Measurements from ENCODE around the gene SMARCB1. TPM values are rescaled to one million over a fixed set of nuclear protein-coding genes. Genes with fewer than 3 reads are reported as not detected.

Gene SMARCB1
- total RNA-seq, 1 donor from 2014 or later = 222 TPM

GRCh38 chr22:23782252-23782651, 4.5 kb upstream of the SMARCB1 start:
- no peaks in the 10 kb centered on the region for H3K27me3 Mint-ChIP-seq (ENCODE audit: low read depth)
- no peak for TF ChIP-seq CTCF (conservative IDR thresholded peaks at IDR 0.05)
- H3K4me1 Mint-ChIP-seq = peaks cover 17% of the 10 kb centered on the region

GRCh38 chr22:23782703-23783102, 4.1 kb upstream of the SMARCB1 start:
- no peaks in the 10 kb centered on the region for H3K9me3 Mint-ChIP-seq
- H3K4me1 Mint-ChIP-seq = peaks cover 20% of the 10 kb centered on the region
- H3K27ac Mint-ChIP-seq (ENCODE audit: unreplicated experiment) = no peak overlapping the region
- H3K36me3 Mint-ChIP-seq (ENCODE audit: low read depth) = no peaks in the 10 kb centered on the region
- no peaks in the 10 kb centered on the region for H3K27me3 Mint-ChIP-seq (ENCODE audit: low read depth)
- no peak for DNase-seq (ENCODE audit: low read depth, low spot score)
- no peak overlapping the region for H3K4me3 Mint-ChIP-seq
- no peak for TF ChIP-seq CTCF (conservative IDR thresholded peaks at IDR 0.05)

More at GRCh38 chr22:23782252-23782651, 4.5 kb upstream of the SMARCB1 start:
- H3K27ac Mint-ChIP-seq (ENCODE audit: unreplicated experiment) = no peak overlapping the region
- no peak for DNase-seq (ENCODE audit: low read depth, low spot score)
- no peaks in the 10 kb centered on the region for H3K36me3 Mint-ChIP-seq (ENCODE audit: low read depth)
- H3K9me3 Mint-ChIP-seq = no peaks in the 10 kb centered on the region
- no peak overlapping the region for H3K4me3 Mint-ChIP-seq

GRCh38 chr22:23783265-23784150, 3.3 kb upstream of the SMARCB1 start:
- Mint-ChIP-seq H3K36me3 (ENCODE audit: low read depth) (no peaks in the 10 kb centered on the region), H3K9me3 (no peaks in the 10 kb centered on the region), H3K4me1 (peaks cover 28% of the 10 kb centered on the region), H3K27me3 (ENCODE audit: low read depth) (no peaks in the 10 kb centered on the region), H3K4me3 (peak overlapping the region; percentile 38), H3K27ac (ENCODE audit: unreplicated experiment) (no peak overlapping the region)
- DNase-seq (ENCODE audit: low read depth, low spot score) = no peak
- TF ChIP-seq CTCF (conservative IDR thresholded peaks at IDR 0.05) = no peak

GRCh38 chr22:23784215-23784732, 2.5 kb upstream of the SMARCB1 start:
- DNase-seq (ENCODE audit: low read depth, low spot score) = no peak
- Mint-ChIP-seq H3K4me3 (peak overlapping the region; percentile 38), H3K27me3 (ENCODE audit: low read depth) (no peaks in the 10 kb centered on the region), H3K4me1 (peaks cover 33% of the 10 kb centered on the region), H3K9me3 (no peaks in the 10 kb centered on the region), H3K36me3 (ENCODE audit: low read depth) (no peaks in the 10 kb centered on the region), H3K27ac (ENCODE audit: unreplicated experiment) (no peak overlapping the region)
- no peak for TF ChIP-seq CTCF (conservative IDR thresholded peaks at IDR 0.05)

- Mint-ChIP-seq H3K27ac (ENCODE audit: unreplicated experiment) (peak overlapping the region; percentile 96), H3K27me3 (ENCODE audit: low read depth) (no peaks in the 10 kb centered on the region), H3K4me3 (peak overlapping the region; percentile 75), H3K36me3 (ENCODE audit: low read depth) (no peaks in the 10 kb centered on the region), H3K4me1 (peaks cover 36% of the 10 kb centered on the region), H3K9me3 (no peaks in the 10 kb centered on the region)
- no peak for TF ChIP-seq CTCF (conservative IDR thresholded peaks at IDR 0.05)
- no peak for DNase-seq (ENCODE audit: low read depth, low spot score)
These were observed 480 bp upstream of the SMARCB1 start for GRCh38 chr22:23786261-23786710.

All from neural crest cell (in vitro differentiated cells).